GM23248 (cell line): ENCODE measurements around the gene RHOT2. TPM values are rescaled to one million over a fixed set of nuclear protein-coding genes. Genes with fewer than 3 reads are reported as not detected.

Source experiments
- DNase-seq: peaks from one replicate; pipeline ENCODE4 v3.0.0-alpha.2; 2015
- H2AFZ ChIP-seq: fragments of 200-600 bp; sonication (generic); 2 replicates; pipeline ENCODE4 v1.6.1; 2016; ENCODE audit warnings: antibody characterized with exemption
- H3F3A ChIP-seq: fragments of 200-600 bp; sonication (generic); 2 replicates; pipeline ENCODE4 v1.6.1; 2016; ENCODE audit warnings: mild to moderate bottlenecking, antibody characterized with exemption, mixed run types; ENCODE audit not compliant: insufficient read depth
- H3K27ac ChIP-seq: fragments of 200-600 bp; sonication (generic); 2 replicates; pipeline ENCODE4 v1.5.1; 2016; ENCODE audit warnings: mild to moderate bottlenecking
- H3K27me3 ChIP-seq: fragments of 200-600 bp; sonication (generic); replicated peaks from 2 replicates; pipeline ENCODE4 v1.6.1; 2016; ENCODE audit warnings: mild to moderate bottlenecking; ENCODE audit not compliant: insufficient read depth
- H3K36me3 ChIP-seq: fragments of 200-600 bp; sonication (generic); 2 replicates; pipeline ENCODE4 v1.6.1; 2016; ENCODE audit warnings: low read depth, mild to moderate bottlenecking
- H3K4me1 ChIP-seq: fragments of 200-600 bp; sonication (generic); 2 replicates; pipeline ENCODE4 v1.6.1; 2016; ENCODE audit warnings: mild to moderate bottlenecking; ENCODE audit not compliant: insufficient read depth
- H3K4me2 ChIP-seq: fragments of 200-600 bp; sonication (generic); one replicate; pipeline ENCODE4 v1.6.1; 2016; ENCODE audit warnings: mild to moderate bottlenecking; ENCODE audit not compliant: unreplicated experiment
- H3K4me3 ChIP-seq: fragments of 200-600 bp; sonication (generic); 2 replicates; pipeline ENCODE4 v1.5.1; 2016; ENCODE audit warnings: mild to moderate bottlenecking
- H3K79me2 ChIP-seq: fragments of 200-600 bp; sonication (generic); 2 replicates; pipeline ENCODE4 v1.6.1; 2016; ENCODE audit warnings: mild to moderate bottlenecking; ENCODE audit not compliant: insufficient read depth
- H3K9ac ChIP-seq: fragments of 200-600 bp; sonication (generic); 2 replicates; pipeline ENCODE4 v1.6.1; 2016; ENCODE audit warnings: mild to moderate bottlenecking
- H3K9me2 ChIP-seq: fragments of 200-600 bp; sonication (generic); 2 replicates; pipeline ENCODE4 v1.6.1; 2016; ENCODE audit warnings: mixed run types, mild to moderate bottlenecking, moderate library complexity; ENCODE audit not compliant: insufficient read depth
- H3K9me3 ChIP-seq: fragments of 200-600 bp; sonication (generic); one replicate; pipeline ENCODE4 v1.6.1; 2017; ENCODE audit warnings: low read depth
- H4K20me1 ChIP-seq: fragments of 200-600 bp; sonication (generic); 2 replicates; pipeline ENCODE4 v1.6.0; 2016; ENCODE audit not compliant: insufficient read depth
- EZH2 ChIP-seq: fragments of 200-600 bp; sonication (generic); IDR thresholded peaks from 2 replicates; pipeline ENCODE4 v1.6.1; 2018; ENCODE audit warnings: antibody characterized with exemption, mild to moderate bottlenecking; ENCODE audit not compliant: insufficient read depth, poor library complexity, severe bottlenecking
- EZH2phosphoT487 ChIP-seq: fragments of 200-600 bp; sonication (generic); IDR thresholded peaks from 2 replicates; pipeline ENCODE4 v1.6.1; 2018; ENCODE audit warnings: antibody characterized with exemption, moderate library complexity, mild to moderate bottlenecking, low read depth; ENCODE audit not compliant: insufficient read depth
- WGBS, 2 experiments: methylation state at CpG; one replicate each; pipeline ENCODE4 v1.1.6; 2015 to 2017; ENCODE audit warnings: low lambda C conversion rate in 2 of 2, low coverage in 1 of 2; ENCODE audit errors: missing lambda C conversion rate in 2 of 2; 5-methylcytosine and 5-hydroxymethylcytosine counted together
- in situ Hi-C: fragments of 300-500 bp; cut with MboI; formaldehyde crosslinking; loops from 2 replicates; pipeline ENCODE4 v1.15.0; 2020
- polyA plus RNA-seq: library from polyadenylated mRNA; unstranded; fragments of >200 nt; fragmentation: Nextera tagmentation; extraction: Ambion mirVana; gene quantifications from 2 replicates; pipeline ENCODE4 v1.2.1, GENCODE V29; 2016
- total RNA-seq: library from RNA; depleted of rRNA; stranded (reverse); fragments of >200 nt; shearing (Covaris generic); gene quantifications from 2 replicates; pipeline ENCODE4 v1.2.3, GENCODE V29; 2014

RHOT2 gene
- total and polyA plus RNA-seq, 2 experiments from 2014 or later = 65.9 to 70.0 TPM

DNA sequence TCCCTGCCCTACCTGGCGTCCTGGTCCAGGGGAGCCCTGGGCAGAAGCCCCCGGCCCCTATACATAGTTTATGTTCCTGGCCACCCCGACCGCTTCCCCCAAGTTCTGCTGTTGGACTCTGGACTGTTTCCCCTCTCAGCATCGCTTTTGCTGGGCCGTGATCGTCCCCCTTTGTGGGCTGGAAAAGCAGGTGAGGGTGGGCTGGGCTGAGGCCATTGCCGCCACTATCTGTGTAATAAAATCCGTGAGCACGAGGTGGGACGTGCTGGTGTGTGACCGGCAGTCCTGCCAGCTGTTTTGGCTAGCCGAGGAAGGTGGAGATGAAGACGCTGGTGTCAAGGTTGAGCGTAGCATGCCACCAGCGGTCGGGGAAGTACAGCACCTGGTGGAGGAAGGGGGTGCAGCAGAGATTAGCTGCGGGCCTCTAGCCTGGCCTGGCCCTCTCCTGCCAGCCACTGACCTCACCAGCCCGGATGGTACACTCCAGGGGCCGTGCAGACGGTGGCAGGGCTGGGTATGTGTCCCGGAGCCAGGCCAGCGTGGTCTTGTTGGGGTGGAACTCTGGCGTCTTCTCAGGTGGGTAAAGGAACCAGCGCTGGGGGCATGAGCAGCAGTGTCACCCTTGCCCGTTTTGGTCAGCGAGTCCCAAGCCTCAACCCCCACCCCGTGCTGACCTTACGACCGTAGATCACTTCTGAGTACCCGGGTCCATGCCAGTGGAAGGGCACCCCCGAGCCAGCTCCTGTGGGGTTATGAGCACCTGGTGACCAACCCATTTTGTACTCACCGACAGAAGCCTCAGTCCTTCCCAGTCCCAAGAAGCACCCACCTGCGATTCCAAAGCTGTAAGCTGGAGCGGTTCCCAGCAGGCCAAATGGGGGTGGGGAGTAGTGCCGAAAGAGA is 14.8 kb downstream of the RHOT2 start:
- Histone ChIP-seq H2AFZ (no peak overlapping the region), H3K4me2 (peak overlapping the region; percentile 73), H3F3A (peaks cover 15% of the 10 kb centered on the region; the same call in 1 of the 2 replicates), H3K9me2 (no peaks in the 10 kb centered on the region), H4K20me1 (no peaks in the 10 kb centered on the region), H3K36me3 (peaks cover 11% of the 10 kb centered on the region; the same call in 1 of the 2 replicates), H3K4me1 (peaks cover 15% of the 10 kb centered on the region), H3K27ac (no peak overlapping the region), H3K9me3 (no peaks in the 10 kb centered on the region), H3K4me3 (peak overlapping the region; percentile 70), H3K9ac (peak overlapping the region; percentile 68), H3K27me3 (no peaks in the 10 kb centered on the region), H3K79me2 (peaks cover 45% of the 10 kb centered on the region)
- DNase-seq = no peak
- WGBS, 2 experiments = 81 to 83% methylated on average over 36 of the region's 36 CpGs
- TF ChIP-seq EZH2phosphoT487 (no peak), EZH2 (no peak)
- in situ Hi-C loops = no loop called here

DNA sequence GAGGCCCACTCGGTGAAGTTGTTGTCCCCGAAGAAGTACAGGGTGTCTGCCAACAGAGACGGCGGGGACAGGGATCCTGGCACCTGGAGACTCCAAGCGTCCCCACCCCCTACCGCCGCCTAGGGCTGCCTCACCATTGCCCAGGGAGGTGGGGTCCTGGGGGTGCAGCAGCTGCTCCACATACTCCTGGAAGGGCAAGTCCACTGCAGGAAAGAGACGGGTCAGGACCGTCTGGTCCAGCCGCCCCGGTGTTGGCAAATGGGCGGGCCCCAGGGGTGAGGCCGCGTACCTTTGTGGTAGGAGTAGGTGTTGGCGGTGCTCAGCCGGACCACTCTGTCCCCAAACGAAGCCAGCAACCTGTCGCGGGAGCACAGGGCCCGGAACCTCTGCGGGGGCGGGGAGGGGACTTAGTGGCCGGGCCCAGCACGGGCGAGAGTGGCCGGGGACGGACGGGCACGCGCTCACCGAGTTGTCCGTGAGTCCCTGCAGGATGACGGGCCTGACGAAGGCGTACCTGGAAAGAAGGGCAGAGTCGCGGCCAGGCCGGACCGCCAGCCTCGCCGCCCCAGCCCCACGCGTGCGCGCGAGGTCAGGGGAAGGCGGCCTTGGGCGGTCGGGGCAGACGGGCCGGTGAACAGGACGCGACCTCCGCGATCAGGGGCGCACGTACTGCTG is 15.6 kb downstream of the RHOT2 start:
- 10 to 24% methylated on average over 20 to 57 of the region's 57 CpGs for WGBS, 2 experiments
- H3K9me2 ChIP-seq = no peaks in the 10 kb centered on the region
- TF ChIP-seq EZH2 = no peak
- no peak for TF ChIP-seq EZH2phosphoT487
- H3K4me1 ChIP-seq = peaks cover 15% of the 10 kb centered on the region
- H3K36me3 ChIP-seq = peaks cover 11% of the 10 kb centered on the region; the same call in 1 of the 2 replicates
- H3K79me2 ChIP-seq = peaks cover 47% of the 10 kb centered on the region
- peaks cover 15% of the 10 kb centered on the region; the same call in 1 of the 2 replicates for H3F3A ChIP-seq
- no peaks in the 10 kb centered on the region for H4K20me1 ChIP-seq
- H3K9ac ChIP-seq = peak overlapping the region; percentile 68
- H3K4me2 ChIP-seq = peak overlapping the region; percentile 73
- H3K27me3 ChIP-seq = no peaks in the 10 kb centered on the region
- in situ Hi-C loops = no loop called here
- peak; percentile 40 for DNase-seq
- no peaks in the 10 kb centered on the region for H3K9me3 ChIP-seq
- H2AFZ ChIP-seq = no peak overlapping the region
- H3K4me3 ChIP-seq = peak overlapping the region; percentile 70
- peak overlapping the region; percentile 58 for H3K27ac ChIP-seq

DNA sequence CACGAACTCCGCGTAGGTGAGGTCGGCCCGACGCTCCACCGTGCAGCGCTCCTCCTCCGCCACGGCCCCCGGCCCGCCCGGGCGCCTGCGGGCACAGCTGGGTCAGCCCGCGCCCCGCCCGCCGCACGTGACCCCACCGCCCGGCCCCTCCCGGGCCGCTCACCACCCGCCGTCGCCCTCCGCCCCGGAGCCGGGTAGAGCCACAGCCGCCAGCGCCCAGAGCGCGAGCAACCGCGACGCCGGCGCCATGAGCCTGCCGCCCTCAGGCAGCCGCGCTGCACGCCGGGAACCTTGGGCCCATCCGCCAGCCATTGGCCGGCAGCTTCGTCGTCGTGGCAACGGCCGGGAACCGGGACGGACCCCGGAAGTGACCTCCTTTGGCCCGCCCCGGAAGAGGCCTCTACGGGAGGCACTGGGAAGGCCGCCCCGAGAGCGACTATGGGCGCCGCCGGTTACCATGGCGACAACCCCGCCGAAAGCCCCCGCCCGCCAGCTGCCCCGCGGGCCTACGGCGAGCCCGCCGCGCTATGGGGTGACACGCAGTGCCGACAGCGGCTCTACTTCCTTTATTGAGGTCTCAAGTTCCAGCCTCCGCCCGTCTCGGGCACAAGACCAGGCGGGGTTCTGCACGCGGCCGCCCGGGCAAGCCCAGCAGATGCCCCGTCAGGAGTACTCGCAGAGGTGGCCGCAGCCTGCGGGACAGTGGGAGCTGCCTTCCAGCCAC is 16.3 kb downstream of the RHOT2 start, which contains the start of gene JMJD8:
JMJD8 (minus strand) TSS at position 264 of the 724 bp plus-strand sequence; CDS start at position 249, 15 bp downstream.
- Histone ChIP-seq H3K36me3 (peaks cover 11% of the 10 kb centered on the region; the same call in 1 of the 2 replicates), H3K9me3 (no peaks in the 10 kb centered on the region), H4K20me1 (no peaks in the 10 kb centered on the region), H3K4me3 (peak within 1 kb of the TSS; percentile 70), H3K9ac (peak within 1 kb of the TSS; percentile 68), H3K4me1 (peaks cover 16% of the 10 kb centered on the region), H2AFZ (peak within 1 kb of the TSS; percentile 57; the same call in 1 of the 2 replicates), H3K79me2 (peaks cover 54% of the 10 kb centered on the region), H3F3A (peaks cover 15% of the 10 kb centered on the region; the same call in 1 of the 2 replicates), H3K9me2 (no peaks in the 10 kb centered on the region), H3K4me2 (peak within 1 kb of the TSS; percentile 73), H3K27ac (peak within 1 kb of the TSS; percentile 58), H3K27me3 (no peaks in the 10 kb centered on the region)
- TF ChIP-seq EZH2 = no peak
- TF ChIP-seq EZH2phosphoT487 = no peak
- in situ Hi-C loops = no loop called here
- WGBS, 2 experiments = 5 to 9% methylated on average over 51 to 67 of the region's 91 CpGs
- DNase-seq = peak; percentile 99
